ENCODE measurements around the gene IRAG1.

Gene IRAG1

GRCh38 chr11:10728154-10728553, 34.6 kb upstream of the IRAG1 start (continued):
- TF ChIP-seq ZNF837 (tag by site-specific recombination; IDR thresholded peaks at IDR 0.05) (no peak), ZNF169 (tag by site-specific recombination; IDR thresholded peaks at IDR 0.05) (no peak), ZNF600 (tag by site-specific recombination; IDR thresholded peaks at IDR 0.05) (no peak), HOXA7 (CRISPR knock-in tag; IDR thresholded peaks at IDR 0.05; ENCODE audit: borderline replicate concordance) (no peak), MYNN (tag by site-specific recombination; IDR thresholded peaks at IDR 0.05; ENCODE audit: borderline replicate concordance) (no peak), ZNF112 (tag by site-specific recombination; IDR thresholded peaks at IDR 0.05) (no peak), ZNF707 (tag by site-specific recombination; IDR thresholded peaks at IDR 0.05) (no peak), ZNF48 (tag by site-specific recombination; IDR thresholded peaks at IDR 0.05) (no peak), SETDB1 (IDR thresholded peaks at IDR 0.05; ENCODE audit: insufficient read length, low read length) (no peak), ZFP37 (tag by site-specific recombination; IDR thresholded peaks at IDR 0.05) (no peak)
- TF ChIP-seq, protein P1, sequence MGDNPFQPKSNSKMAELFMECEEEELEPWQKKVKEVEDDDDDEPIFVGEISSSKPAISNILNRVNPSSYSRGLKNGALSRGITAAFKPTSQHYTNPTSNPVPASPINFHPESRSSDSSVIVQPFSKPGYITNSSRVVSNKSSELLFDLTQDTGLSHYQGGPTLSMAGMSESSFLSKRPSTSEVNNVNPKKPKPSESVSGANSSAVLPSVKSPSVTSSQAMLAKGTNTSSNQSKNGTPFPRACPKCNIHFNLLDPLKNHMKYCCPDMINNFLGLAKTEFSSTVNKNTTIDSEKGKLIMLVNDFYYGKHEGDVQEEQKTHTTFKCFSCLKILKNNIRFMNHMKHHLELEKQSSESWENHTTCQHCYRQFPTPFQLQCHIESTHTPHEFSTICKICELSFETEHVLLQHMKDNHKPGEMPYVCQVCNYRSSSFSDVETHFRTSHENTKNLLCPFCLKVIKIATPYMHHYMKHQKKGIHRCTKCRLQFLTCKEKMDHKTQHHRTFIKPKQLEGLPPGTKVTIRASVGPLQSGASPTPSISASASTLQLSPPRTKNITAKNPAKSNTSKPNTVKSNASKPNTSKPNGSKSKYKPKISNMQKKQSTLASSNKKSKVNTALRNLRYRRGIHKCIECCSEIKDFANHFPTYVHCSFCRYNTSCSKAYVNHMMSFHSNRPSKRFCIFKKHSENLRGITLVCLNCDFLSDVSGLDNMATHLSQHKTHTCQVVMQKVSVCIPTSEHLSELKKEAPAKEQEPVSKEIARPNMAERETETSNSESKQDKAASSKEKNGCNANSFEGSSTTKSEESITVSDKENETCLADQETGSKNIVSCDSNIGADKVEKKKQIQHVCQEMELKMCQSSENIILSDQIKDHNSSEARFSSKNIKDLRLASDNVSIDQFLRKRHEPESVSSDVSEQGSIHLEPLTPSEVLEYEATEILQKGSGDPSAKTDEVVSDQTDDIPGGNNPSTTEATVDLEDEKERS (tag by site-specific recombination; IDR thresholded peaks at IDR 0.05) = no peak

- Histone ChIP-seq H3K4me1 (ENCODE audit: control insufficient read depth, insufficient read depth, low read length) (no peaks in the 10 kb centered on the region), H3K9me3 (ENCODE audit: control insufficient read depth, insufficient read depth, low read depth, low read length) (no peaks in the 10 kb centered on the region), H3K27ac (ENCODE audit: extremely low read depth, low read depth, low read length) (no peak overlapping the region), H3K4me3 (ENCODE audit: low read depth, low read length) (no peak overlapping the region), H3K36me3 (ENCODE audit: control insufficient read depth in 2 of 2, insufficient read depth in 1 of 2, low read length in 2 of 2) (no peaks in the 10 kb centered on the region)
- ChIA-PET CTCF (interaction anchor here (0.7 to 1.7 kb wide), 5 partner anchors 8 to 1187 kb away, joined by 3 to 9 read pairs (median 4); no protein-coding TSS in a partner anchor), POLR2A (interaction anchor here (0.7 to 0.8 kb wide), 2 partner anchors 24 to 272 kb away, joined by 4 to 5 read pairs; partner anchors contain the start of genes AMPD3 and CTR9)
- TF ChIP-seq ZIC2 (tag by site-specific recombination; IDR thresholded peaks at IDR 0.05) (peak; percentile 69; the same call in 1 of the 2 replicates), ZNF184 (tag by site-specific recombination; IDR thresholded peaks at IDR 0.05) (no peak), ZNF843 (tag by site-specific recombination; IDR thresholded peaks at IDR 0.05) (no peak), EGR2 (tag by site-specific recombination; IDR thresholded peaks at IDR 0.05; ENCODE audit: low read depth) (peak; percentile 91), ZFHX2 (tag by site-specific recombination; conservative IDR thresholded peaks at IDR 0.05) (peak; percentile 95), ZNF624 (tag by site-specific recombination; IDR thresholded peaks at IDR 0.05) (no peak), ZNF18 (tag by site-specific recombination; IDR thresholded peaks at IDR 0.05) (no peak), ZNF302 (tag by site-specific recombination; IDR thresholded peaks at IDR 0.05; ENCODE audit: low read depth) (no peak), PATZ1 (tag by site-specific recombination; IDR thresholded peaks at IDR 0.05) (no peak), ZNF211 (tag by site-specific recombination; IDR thresholded peaks at IDR 0.05; ENCODE audit: low read depth) (no peak), KLF10 (tag by site-specific recombination; IDR thresholded peaks at IDR 0.05) (no peak), ZNF19 (tag by site-specific recombination; IDR thresholded peaks at IDR 0.05; ENCODE audit: low read depth) (no peak), ZNF514 (tag by site-specific recombination; IDR thresholded peaks at IDR 0.05) (no peak)
- TF ChIP-seq, protein P2, sequence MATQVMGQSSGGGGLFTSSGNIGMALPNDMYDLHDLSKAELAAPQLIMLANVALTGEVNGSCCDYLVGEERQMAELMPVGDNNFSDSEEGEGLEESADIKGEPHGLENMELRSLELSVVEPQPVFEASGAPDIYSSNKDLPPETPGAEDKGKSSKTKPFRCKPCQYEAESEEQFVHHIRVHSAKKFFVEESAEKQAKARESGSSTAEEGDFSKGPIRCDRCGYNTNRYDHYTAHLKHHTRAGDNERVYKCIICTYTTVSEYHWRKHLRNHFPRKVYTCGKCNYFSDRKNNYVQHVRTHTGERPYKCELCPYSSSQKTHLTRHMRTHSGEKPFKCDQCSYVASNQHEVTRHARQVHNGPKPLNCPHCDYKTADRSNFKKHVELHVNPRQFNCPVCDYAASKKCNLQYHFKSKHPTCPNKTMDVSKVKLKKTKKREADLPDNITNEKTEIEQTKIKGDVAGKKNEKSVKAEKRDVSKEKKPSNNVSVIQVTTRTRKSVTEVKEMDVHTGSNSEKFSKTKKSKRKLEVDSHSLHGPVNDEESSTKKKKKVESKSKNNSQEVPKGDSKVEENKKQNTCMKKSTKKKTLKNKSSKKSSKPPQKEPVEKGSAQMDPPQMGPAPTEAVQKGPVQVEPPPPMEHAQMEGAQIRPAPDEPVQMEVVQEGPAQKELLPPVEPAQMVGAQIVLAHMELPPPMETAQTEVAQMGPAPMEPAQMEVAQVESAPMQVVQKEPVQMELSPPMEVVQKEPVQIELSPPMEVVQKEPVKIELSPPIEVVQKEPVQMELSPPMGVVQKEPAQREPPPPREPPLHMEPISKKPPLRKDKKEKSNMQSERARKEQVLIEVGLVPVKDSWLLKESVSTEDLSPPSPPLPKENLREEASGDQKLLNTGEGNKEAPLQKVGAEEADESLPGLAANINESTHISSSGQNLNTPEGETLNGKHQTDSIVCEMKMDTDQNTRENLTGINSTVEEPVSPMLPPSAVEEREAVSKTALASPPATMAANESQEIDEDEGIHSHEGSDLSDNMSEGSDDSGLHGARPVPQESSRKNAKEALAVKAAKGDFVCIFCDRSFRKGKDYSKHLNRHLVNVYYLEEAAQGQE (tag by site-specific recombination; IDR thresholded peaks at IDR 0.05) = no peak
Measured at GRCh38 chr11:10727146-10727851, 33.7 kb upstream of the IRAG1 start.
